ENCODE data around the gene ANK3.
A peak's percentile ranks its signal among the peaks of the same experiment; 100 is the strongest.
"Not testable (repeated sequence)": the region's sequence is repeated elsewhere in the genome, so short reads cannot be mapped to it uniquely, and the experiment has no call there.

Gene ANK3

DNA sequence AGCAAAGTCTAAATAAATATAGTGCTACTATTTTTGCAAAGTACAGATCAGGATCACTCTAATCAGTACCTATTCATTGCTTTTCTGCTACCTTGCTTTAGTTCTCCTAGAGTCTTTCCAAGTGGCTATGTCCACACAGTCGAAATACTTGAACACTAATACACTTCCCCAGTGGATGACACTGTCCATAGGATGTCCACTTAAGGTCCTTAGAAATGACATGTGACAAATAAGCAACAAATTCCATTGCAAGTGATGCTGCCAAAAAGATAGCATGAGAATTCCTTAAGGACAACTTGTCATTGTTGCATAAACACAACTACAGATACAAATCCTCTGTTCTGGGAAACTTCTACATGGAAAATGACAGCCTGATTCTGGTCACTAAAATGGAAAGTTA is 93.6 kb downstream of the ANK3 start:
- H3K36me3 Mint-ChIP-seq (ENCODE audit: low read depth) = no peaks in the 10 kb centered on the region
- TF ChIP-seq, protein P1, sequence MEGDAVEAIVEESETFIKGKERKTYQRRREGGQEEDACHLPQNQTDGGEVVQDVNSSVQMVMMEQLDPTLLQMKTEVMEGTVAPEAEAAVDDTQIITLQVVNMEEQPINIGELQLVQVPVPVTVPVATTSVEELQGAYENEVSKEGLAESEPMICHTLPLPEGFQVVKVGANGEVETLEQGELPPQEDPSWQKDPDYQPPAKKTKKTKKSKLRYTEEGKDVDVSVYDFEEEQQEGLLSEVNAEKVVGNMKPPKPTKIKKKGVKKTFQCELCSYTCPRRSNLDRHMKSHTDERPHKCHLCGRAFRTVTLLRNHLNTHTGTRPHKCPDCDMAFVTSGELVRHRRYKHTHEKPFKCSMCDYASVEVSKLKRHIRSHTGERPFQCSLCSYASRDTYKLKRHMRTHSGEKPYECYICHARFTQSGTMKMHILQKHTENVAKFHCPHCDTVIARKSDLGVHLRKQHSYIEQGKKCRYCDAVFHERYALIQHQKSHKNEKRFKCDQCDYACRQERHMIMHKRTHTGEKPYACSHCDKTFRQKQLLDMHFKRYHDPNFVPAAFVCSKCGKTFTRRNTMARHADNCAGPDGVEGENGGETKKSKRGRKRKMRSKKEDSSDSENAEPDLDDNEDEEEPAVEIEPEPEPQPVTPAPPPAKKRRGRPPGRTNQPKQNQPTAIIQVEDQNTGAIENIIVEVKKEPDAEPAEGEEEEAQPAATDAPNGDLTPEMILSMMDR (IDR thresholded peaks at IDR 0.05; ENCODE audit: unreplicated experiment in 3 of 3) = no peak
- no peaks in the 10 kb centered on the region for H3K9me3 Mint-ChIP-seq

DNA sequence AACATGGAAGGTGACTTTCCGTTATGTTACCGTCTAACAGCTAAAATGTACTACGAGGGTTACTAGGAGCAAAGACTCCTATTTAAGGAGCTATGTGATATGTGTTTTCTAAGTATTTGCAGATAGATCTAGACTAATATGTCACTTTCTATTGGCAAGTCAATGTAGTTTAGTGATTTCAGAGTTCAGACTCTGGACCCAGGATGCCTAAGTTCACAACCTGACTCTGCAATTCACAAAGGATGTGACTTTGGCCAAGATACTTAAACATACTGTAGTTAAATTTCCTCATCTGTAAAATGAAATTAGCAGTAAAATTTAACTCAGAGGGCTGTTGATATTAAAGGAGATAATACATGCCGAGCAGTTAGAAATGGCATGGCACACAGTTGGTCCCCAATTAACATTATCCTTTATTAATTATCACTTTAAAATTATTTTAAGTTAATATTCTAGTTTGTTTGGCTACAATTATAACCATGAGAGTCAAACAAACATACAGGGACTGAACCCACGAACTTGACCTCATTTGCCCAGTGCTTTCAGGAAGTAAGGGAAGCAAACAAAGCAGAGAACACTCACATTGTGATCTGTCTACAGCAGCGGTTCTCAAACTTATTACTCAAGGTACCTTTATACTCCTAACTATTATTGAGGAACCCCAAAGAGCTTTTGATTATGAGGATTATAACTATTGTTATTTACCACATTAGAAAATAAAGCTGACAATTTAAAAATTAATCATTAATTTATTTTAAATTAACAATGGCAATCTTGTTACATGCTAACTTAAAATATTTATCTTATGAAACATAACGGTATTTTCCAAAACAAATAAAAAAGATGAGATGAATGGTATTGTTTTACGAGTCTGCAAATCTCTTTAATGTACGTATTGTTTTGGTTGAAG is 94.4 kb downstream of the ANK3 start:
- TF ChIP-seq, protein P1 (IDR thresholded peaks at IDR 0.05; ENCODE audit: unreplicated experiment in 3 of 3) = no peak
- H3K4me3 Mint-ChIP-seq = no peak overlapping the region
- no peaks in the 10 kb centered on the region for H3K27me3 Mint-ChIP-seq (ENCODE audit: low read depth)
- H3K36me3 Mint-ChIP-seq (ENCODE audit: low read depth) = no peaks in the 10 kb centered on the region
- peaks cover 35% of the 10 kb centered on the region for H3K4me1 Mint-ChIP-seq
- H3K9me3 Mint-ChIP-seq = no peaks in the 10 kb centered on the region
- H3K27ac Mint-ChIP-seq = no peak overlapping the region

More for the DNA sequence above, 93.6 kb downstream of the ANK3 start:
- Mint-ChIP-seq H3K27ac (no peak overlapping the region), H3K27me3 (ENCODE audit: low read depth) (no peaks in the 10 kb centered on the region), H3K4me3 (no peak overlapping the region), H3K4me1 (peaks cover 28% of the 10 kb centered on the region)

- H3K36me3 Mint-ChIP-seq (ENCODE audit: low read depth) = no peaks in the 10 kb centered on the region
Measured at GRCh38 chr10:60293581-60294175, 96.0 kb downstream of the ANK3 start.

GRCh38 chr10:60292998-60293397 is 96.7 kb downstream of the ANK3 start:
- TF ChIP-seq, protein P1 (IDR thresholded peaks at IDR 0.05; ENCODE audit: unreplicated experiment in 3 of 3) = no peak
- Mint-ChIP-seq H3K27ac (peak overlapping the region in 2 of 3 experiments; percentile 65 to 83), H3K27me3 (ENCODE audit: low read depth) (no peaks in the 10 kb centered on the region)

More at GRCh38 chr10:60293581-60294175, 96.0 kb downstream of the ANK3 start:
- TF ChIP-seq, protein P1 (IDR thresholded peaks at IDR 0.05; ENCODE audit: unreplicated experiment in 3 of 3) = no peak
- Mint-ChIP-seq H3K4me1 (peaks cover 29% of the 10 kb centered on the region), H3K27me3 (ENCODE audit: low read depth) (no peaks in the 10 kb centered on the region), H3K27ac (peak overlapping the region; percentile 8 to 83 (median 65)), H3K4me3 (no peak overlapping the region), H3K9me3 (no peaks in the 10 kb centered on the region)

DNA sequence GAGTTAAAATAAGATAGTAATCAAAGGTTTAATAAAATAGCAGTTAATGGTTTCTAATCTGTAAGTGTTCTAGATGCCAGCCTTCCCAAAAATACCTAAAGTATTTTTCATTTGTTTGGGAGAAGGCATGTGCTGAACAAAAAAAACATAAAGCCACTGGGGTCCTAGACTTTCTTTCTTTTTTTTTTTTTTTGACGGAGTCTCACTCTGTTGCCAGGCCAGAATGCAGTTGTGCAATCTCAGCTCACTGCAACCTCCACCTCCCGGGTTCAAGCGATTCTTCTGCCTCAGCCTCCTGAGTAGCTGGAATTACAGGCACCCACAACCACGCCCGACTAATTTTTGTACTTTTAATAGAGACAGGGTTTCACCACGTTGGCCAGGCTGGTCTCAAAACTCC is 97.1 kb downstream of the ANK3 start:
- H3K27me3 Mint-ChIP-seq (ENCODE audit: low read depth); H3K9me3 Mint-ChIP-seq; H3K36me3 Mint-ChIP-seq (ENCODE audit: low read depth); H3K4me3 Mint-ChIP-seq: not testable (repeated sequence)
- peak overlapping the region in 2 of 3 experiments; percentile 65 to 83 for H3K27ac Mint-ChIP-seq
- peaks cover 36% of the 10 kb centered on the region for H3K4me1 Mint-ChIP-seq

More at GRCh38 chr10:60292998-60293397, 96.7 kb downstream of the ANK3 start:
- H3K4me1 Mint-ChIP-seq = peaks cover 35% of the 10 kb centered on the region
- no peaks in the 10 kb centered on the region for H3K36me3 Mint-ChIP-seq (ENCODE audit: low read depth)
- no peaks in the 10 kb centered on the region for H3K9me3 Mint-ChIP-seq
- H3K4me3 Mint-ChIP-seq = no peak overlapping the region

DNA sequence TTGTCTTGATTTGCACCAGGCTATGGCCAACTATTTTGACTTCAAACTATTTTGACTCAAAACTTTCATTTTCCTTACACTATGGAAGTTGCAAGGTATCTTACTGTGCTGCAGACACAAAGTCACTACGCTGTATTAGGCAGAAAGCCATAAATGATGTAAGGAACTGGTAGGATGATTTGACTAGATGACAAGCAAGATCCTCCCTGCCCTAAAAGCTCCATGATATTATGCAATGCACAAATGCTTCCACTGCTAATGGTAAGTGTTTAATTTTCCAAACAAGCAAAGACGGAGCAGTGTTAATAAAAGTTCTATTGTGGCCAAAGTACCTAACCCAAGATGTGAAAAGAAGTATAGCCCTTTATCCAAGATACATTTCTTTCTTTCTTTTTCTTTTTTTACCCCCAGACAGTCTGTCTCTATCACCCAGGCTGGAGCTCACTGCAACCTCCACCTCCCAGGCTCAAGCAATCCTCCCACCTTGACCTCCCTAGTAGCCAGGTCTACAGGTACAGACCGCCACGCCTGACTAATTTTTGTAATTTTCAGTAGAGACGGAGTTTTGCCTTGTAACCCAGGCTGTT is 98.2 kb downstream of the ANK3 start:
- H3K27me3 Mint-ChIP-seq (ENCODE audit: low read depth) = no peaks in the 10 kb centered on the region
- TF ChIP-seq, protein P1 (IDR thresholded peaks at IDR 0.05; ENCODE audit: unreplicated experiment in 3 of 3) = no peak
- peaks cover 41% of the 10 kb centered on the region for H3K4me1 Mint-ChIP-seq
- no peaks in the 10 kb centered on the region for H3K36me3 Mint-ChIP-seq (ENCODE audit: low read depth)
- H3K9me3 Mint-ChIP-seq = no peaks in the 10 kb centered on the region
- H3K4me3 Mint-ChIP-seq = no peak overlapping the region
- H3K27ac Mint-ChIP-seq = peak overlapping the region; percentile 35 to 73 (median 39)

Data from nephron (organoid).